Measurements from ENCODE around the gene CCDC157. TPM values are rescaled to one million over a fixed set of nuclear protein-coding genes. Genes with fewer than 3 reads are reported as not detected.

Gene CCDC157
- total and polyA plus RNA-seq, 4 donors: 0.53 to 1.4 (median 0.98) TPM

DNA sequence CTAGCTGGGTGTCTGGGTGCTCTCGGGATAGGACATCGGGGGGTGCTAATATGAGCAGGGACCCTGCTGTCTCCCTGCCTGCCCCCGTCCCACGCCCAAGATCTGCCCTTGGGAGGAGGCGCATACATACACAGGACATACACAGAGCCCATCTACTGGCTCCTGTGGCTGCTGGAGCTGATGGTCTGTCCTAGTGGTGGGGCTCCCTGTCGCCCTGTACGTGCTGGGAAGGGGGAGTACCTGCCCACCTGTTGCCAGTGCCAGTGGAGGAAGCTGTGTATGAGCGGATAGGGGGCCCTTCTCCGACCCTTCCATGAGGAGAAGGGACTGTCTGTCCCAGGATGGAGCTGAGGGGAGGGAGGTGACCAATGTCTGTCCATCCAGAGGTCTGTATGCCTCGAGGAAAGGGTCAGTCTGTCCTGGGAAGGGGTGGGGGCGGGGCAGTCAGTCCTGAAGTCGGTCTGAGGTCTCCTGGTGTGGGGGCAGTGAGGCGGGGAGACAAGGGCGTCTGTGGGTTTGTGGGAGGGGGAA, 31.0 kb upstream of the CCDC157 start:
- 46% methylated on average over 14 of the region's 14 CpGs for WGBS
- DNase-seq (ENCODE audit: low spot score): no peak
- H3K4me1 ChIP-seq (ENCODE audit: control insufficient read depth in 4 of 4, insufficient read depth in 4 of 4, low read length in 3 of 4): peaks cover 4 to 40% (median 30%) of the 10 kb centered on the region in 4 donors

More for the DNA sequence above, 31.0 kb upstream of the CCDC157 start:
- TF ChIP-seq, protein P1, sequence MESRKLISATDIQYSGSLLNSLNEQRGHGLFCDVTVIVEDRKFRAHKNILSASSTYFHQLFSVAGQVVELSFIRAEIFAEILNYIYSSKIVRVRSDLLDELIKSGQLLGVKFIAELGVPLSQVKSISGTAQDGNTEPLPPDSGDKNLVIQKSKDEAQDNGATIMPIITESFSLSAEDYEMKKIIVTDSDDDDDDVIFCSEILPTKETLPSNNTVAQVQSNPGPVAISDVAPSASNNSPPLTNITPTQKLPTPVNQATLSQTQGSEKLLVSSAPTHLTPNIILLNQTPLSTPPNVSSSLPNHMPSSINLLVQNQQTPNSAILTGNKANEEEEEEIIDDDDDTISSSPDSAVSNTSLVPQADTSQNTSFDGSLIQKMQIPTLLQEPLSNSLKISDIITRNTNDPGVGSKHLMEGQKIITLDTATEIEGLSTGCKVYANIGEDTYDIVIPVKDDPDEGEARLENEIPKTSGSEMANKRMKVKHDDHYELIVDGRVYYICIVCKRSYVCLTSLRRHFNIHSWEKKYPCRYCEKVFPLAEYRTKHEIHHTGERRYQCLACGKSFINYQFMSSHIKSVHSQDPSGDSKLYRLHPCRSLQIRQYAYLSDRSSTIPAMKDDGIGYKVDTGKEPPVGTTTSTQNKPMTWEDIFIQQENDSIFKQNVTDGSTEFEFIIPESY (IDR thresholded peaks at IDR 0.05): no peak
- TF ChIP-seq RXRA (IDR thresholded peaks at IDR 0.05): no peak
- no peak for TF ChIP-seq RAD21 (IDR thresholded peaks at IDR 0.05)
- no peak for TF ChIP-seq GABPA (IDR thresholded peaks at IDR 0.05 in 1 of 2, conservative IDR thresholded peaks at IDR 0.05 in 1 of 2)
- no peak for TF ChIP-seq HNF4G (IDR thresholded peaks at IDR 0.05)
- no peak for TF ChIP-seq HNF4A (conservative IDR thresholded peaks at IDR 0.05)
- no peak for TF ChIP-seq NR2F2 (IDR thresholded peaks at IDR 0.05)
- TF ChIP-seq JUND (IDR thresholded peaks at IDR 0.05): no peak
- TF ChIP-seq, protein P2, sequence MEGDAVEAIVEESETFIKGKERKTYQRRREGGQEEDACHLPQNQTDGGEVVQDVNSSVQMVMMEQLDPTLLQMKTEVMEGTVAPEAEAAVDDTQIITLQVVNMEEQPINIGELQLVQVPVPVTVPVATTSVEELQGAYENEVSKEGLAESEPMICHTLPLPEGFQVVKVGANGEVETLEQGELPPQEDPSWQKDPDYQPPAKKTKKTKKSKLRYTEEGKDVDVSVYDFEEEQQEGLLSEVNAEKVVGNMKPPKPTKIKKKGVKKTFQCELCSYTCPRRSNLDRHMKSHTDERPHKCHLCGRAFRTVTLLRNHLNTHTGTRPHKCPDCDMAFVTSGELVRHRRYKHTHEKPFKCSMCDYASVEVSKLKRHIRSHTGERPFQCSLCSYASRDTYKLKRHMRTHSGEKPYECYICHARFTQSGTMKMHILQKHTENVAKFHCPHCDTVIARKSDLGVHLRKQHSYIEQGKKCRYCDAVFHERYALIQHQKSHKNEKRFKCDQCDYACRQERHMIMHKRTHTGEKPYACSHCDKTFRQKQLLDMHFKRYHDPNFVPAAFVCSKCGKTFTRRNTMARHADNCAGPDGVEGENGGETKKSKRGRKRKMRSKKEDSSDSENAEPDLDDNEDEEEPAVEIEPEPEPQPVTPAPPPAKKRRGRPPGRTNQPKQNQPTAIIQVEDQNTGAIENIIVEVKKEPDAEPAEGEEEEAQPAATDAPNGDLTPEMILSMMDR (IDR thresholded peaks at IDR 0.05; ENCODE audit: low read depth, low read length, missing input control): no peak
- no peak for TF ChIP-seq YY1 (IDR thresholded peaks at IDR 0.05)
- no peak for TF ChIP-seq FOXA1 (IDR thresholded peaks at IDR 0.05)
- TF ChIP-seq TAF1 (conservative IDR thresholded peaks at IDR 0.05): no peak
- TF ChIP-seq SP1 (IDR thresholded peaks at IDR 0.05): no peak
- TF ChIP-seq FOXA2 (IDR thresholded peaks at IDR 0.05): no peak
- TF ChIP-seq, protein P3, sequence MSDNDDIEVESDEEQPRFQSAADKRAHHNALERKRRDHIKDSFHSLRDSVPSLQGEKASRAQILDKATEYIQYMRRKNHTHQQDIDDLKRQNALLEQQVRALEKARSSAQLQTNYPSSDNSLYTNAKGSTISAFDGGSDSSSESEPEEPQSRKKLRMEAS (IDR thresholded peaks at IDR 0.05): no peak
- no peak for TF ChIP-seq EGR1 (IDR thresholded peaks at IDR 0.05; ENCODE audit: low read depth in 2 of 2)
- TF ChIP-seq, protein P4, sequence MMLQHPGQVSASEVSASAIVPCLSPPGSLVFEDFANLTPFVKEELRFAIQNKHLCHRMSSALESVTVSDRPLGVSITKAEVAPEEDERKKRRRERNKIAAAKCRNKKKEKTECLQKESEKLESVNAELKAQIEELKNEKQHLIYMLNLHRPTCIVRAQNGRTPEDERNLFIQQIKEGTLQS (IDR thresholded peaks at IDR 0.05): no peak
- TF ChIP-seq, protein P5, sequence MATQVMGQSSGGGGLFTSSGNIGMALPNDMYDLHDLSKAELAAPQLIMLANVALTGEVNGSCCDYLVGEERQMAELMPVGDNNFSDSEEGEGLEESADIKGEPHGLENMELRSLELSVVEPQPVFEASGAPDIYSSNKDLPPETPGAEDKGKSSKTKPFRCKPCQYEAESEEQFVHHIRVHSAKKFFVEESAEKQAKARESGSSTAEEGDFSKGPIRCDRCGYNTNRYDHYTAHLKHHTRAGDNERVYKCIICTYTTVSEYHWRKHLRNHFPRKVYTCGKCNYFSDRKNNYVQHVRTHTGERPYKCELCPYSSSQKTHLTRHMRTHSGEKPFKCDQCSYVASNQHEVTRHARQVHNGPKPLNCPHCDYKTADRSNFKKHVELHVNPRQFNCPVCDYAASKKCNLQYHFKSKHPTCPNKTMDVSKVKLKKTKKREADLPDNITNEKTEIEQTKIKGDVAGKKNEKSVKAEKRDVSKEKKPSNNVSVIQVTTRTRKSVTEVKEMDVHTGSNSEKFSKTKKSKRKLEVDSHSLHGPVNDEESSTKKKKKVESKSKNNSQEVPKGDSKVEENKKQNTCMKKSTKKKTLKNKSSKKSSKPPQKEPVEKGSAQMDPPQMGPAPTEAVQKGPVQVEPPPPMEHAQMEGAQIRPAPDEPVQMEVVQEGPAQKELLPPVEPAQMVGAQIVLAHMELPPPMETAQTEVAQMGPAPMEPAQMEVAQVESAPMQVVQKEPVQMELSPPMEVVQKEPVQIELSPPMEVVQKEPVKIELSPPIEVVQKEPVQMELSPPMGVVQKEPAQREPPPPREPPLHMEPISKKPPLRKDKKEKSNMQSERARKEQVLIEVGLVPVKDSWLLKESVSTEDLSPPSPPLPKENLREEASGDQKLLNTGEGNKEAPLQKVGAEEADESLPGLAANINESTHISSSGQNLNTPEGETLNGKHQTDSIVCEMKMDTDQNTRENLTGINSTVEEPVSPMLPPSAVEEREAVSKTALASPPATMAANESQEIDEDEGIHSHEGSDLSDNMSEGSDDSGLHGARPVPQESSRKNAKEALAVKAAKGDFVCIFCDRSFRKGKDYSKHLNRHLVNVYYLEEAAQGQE (IDR thresholded peaks at IDR 0.05): no peak
- peak overlapping the region in 1 of 2 donors; percentile 3 for H3K9ac ChIP-seq (ENCODE audit: low read depth in 1 of 2, low read length in 2 of 2)
- peaks cover 0 to 3% (median 0%) of the 10 kb centered on the region in 4 donors for H3K36me3 ChIP-seq (ENCODE audit: control insufficient read depth in 4 of 4, insufficient read depth in 3 of 4, low read depth in 1 of 4, low read length in 3 of 4)
- H3K9me3 ChIP-seq (ENCODE audit: control insufficient read depth in 4 of 4, low read length in 3 of 4): no peaks in the 10 kb centered on the region
- peak overlapping the region; percentile 67 to 91 (median 80) for H3K4me3 ChIP-seq (ENCODE audit: low read depth in 1 of 3, low read length in 3 of 3)
- H3K27me3 ChIP-seq (ENCODE audit: control insufficient read depth in 4 of 4, insufficient read depth in 4 of 4, low read length in 3 of 4): no peaks in the 10 kb centered on the region
- H3K27ac ChIP-seq (ENCODE audit: low read depth in 1 of 2, low read length in 2 of 2): peak overlapping the region; percentile 3 to 28

Measured in liver (tissue), 9 donors.